Duodenal mucosa (tissue), 2 donors: ENCODE data around the gene NRXN3.

Experiments used
- H3K27ac ChIP-seq: one replicate; pipeline ENCODE4 v1.7.0; 2013; ENCODE audit warnings: low read depth, low read length
- H3K27me3 ChIP-seq, 2 donors: one replicate each; pipeline ENCODE4 v1.7.0; 2013; ENCODE audit warnings: low read length in 2 of 2, control low read depth in 1 of 2; ENCODE audit not compliant: insufficient read depth in 2 of 2, control insufficient read depth in 1 of 2
- H3K36me3 ChIP-seq, 2 donors: one replicate each; pipeline ENCODE4 v1.7.0; 2013; ENCODE audit warnings: low read length in 2 of 2, control low read depth in 1 of 2; ENCODE audit not compliant: insufficient read depth in 2 of 2, control insufficient read depth in 1 of 2
- H3K4me1 ChIP-seq, 2 donors: one replicate each; pipeline ENCODE4 v1.7.0; 2013; ENCODE audit warnings: low read length in 2 of 2, control low read depth in 1 of 2; ENCODE audit not compliant: insufficient read depth in 2 of 2, control insufficient read depth in 1 of 2
- H3K4me3 ChIP-seq, 2 donors: one replicate each; pipeline ENCODE4 v1.7.0; 2013; ENCODE audit warnings: low read length in 2 of 2, low read depth in 1 of 2
- H3K9ac ChIP-seq, 2 donors: one replicate each; pipeline ENCODE4 v1.7.0; 2013; ENCODE audit warnings: low read length in 2 of 2, low read depth in 1 of 2
- H3K9me3 ChIP-seq, 2 donors: one replicate each; pipeline ENCODE4 v1.7.0; 2013; ENCODE audit warnings: low read length in 2 of 2, control low read depth in 1 of 2; ENCODE audit not compliant: control insufficient read depth in 1 of 2

NRXN3 gene

DNA sequence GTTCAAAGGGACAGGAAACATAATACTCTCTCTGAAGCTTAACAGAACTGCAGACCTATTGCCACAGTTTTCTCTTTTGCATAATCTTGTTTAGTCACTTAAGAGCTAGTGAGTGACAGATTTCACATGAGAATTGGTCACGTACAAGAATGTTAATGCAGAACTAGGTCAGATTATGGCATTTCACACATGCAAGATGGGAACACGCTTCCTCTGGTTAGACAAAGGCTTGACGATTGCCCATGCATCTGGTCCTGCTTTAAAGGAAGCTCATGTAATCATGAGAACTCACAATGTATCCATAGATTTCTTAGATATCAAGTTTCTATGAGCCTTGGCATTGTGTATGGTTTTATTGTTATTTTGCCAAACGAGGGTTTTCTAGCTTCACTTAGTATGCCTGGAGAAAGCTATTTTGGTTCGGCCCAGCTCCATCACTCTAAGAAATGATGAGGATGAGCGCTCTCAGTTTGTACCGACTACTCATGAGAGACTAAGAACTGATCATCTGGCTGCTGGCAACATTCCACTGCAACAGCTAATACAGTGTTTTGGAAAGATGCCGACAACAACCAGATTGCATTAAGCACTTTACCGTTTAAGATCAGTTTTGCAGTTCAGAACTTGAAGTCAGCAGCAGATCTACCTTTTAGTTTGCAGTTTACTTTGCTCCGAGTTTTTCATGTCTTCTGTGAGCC, 1661.2 kb downstream of the NRXN3 start:
- Histone ChIP-seq H3K27ac (no peak overlapping the region), H3K9me3 (no peaks in the 10 kb centered on the region), H3K9ac (no peak overlapping the region), H3K4me3 (no peak overlapping the region), H3K36me3 (no peaks in the 10 kb centered on the region), H3K27me3 (no peaks in the 10 kb centered on the region), H3K4me1 (no peaks in the 10 kb centered on the region)

DNA sequence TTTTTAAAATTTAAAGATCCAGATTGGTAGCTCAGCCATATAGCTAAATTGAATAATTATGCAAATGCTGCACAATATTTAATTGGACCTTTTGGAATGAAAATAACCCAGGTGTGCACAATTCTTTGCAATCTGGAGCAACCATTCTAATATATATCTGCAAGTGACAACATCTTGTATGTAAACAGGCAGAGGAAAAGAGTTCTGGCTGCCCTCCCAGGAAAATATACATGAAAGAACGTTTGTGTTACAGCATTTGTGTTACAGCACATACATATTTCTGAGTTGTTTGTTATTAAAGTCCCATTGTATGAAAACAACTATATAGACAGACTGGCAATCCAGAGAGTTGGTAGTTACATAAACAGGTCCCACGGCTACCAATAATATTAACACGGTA, 1663.6 kb downstream of the NRXN3 start:
- Histone ChIP-seq H3K4me1 (no peaks in the 10 kb centered on the region), H3K9ac (no peak overlapping the region), H3K9me3 (no peaks in the 10 kb centered on the region), H3K36me3 (no peaks in the 10 kb centered on the region), H3K4me3 (no peak overlapping the region), H3K27ac (no peak overlapping the region), H3K27me3 (no peaks in the 10 kb centered on the region)

DNA sequence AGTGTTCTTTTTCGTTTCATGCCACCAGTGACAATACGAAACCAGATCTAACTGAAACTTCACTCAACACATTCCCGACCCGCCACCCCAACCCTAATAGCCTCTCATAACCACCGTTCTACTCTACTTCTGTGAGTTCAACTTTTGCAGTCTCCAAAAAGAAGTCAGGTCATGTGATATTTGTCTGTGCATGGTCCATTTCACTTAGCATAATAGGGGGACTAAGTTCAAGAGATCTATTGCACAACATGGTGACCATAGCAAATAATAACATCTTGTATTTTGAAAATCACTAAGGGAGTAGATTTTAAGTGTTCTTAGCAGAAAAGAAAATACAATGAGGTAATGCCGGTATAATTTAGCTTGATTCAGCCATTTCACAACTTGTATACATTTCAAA, 1664.7 kb downstream of the NRXN3 start:
- Histone ChIP-seq H3K4me1 (no peaks in the 10 kb centered on the region), H3K36me3 (no peaks in the 10 kb centered on the region), H3K9ac (no peak overlapping the region), H3K27ac (no peak overlapping the region), H3K4me3 (no peak overlapping the region), H3K27me3 (no peaks in the 10 kb centered on the region), H3K9me3 (no peaks in the 10 kb centered on the region)

DNA sequence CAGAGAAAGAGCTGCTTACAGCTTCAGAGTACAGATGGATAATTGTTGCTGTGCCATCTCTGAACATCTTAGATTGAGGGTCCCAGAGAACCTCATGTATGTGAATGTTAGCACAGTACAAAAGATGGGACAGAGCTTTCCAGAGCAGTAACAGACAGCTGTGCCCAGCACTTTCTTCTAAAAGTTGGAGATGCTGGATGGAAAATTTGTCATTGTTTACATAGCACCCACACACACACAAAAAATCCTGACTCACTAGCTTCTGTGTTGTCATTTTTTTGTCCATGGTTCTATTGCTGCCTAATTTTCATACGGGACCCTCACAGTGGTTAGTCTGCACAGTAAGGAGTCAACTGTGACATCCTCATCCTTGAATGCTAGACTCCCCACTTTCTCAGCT, 1666.4 kb downstream of the NRXN3 start:
- Histone ChIP-seq H3K4me1 (no peaks in the 10 kb centered on the region), H3K9ac (no peak overlapping the region), H3K4me3 (no peak overlapping the region), H3K27ac (no peak overlapping the region), H3K9me3 (no peaks in the 10 kb centered on the region), H3K27me3 (no peaks in the 10 kb centered on the region), H3K36me3 (no peaks in the 10 kb centered on the region)

DNA sequence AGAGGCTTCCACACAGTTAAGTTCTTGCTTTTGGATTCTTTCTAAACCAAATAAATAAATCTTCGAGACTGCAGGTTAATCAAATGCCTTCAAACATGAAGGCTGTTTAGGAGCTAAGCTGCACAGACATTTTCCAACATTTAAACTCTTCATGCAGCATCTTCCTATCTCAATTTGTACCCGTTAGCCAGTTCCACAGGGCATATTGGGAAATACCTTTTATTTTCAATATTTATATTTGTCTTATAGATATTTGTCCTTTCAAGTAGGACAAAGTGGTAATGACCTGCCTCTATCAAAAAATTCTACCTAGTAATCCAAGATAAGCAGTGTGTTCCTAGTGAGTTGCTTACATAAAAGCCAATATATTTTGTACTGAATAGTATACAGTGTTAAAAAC, 1667.5 kb downstream of the NRXN3 start:
- H3K9me3 ChIP-seq: no peaks in the 10 kb centered on the region
- no peaks in the 10 kb centered on the region for H3K36me3 ChIP-seq
- no peak overlapping the region for H3K27ac ChIP-seq
- H3K27me3 ChIP-seq: no peaks in the 10 kb centered on the region
- H3K4me1 ChIP-seq: no peaks in the 10 kb centered on the region
- H3K9ac ChIP-seq: no peak overlapping the region
- no peak overlapping the region for H3K4me3 ChIP-seq

DNA sequence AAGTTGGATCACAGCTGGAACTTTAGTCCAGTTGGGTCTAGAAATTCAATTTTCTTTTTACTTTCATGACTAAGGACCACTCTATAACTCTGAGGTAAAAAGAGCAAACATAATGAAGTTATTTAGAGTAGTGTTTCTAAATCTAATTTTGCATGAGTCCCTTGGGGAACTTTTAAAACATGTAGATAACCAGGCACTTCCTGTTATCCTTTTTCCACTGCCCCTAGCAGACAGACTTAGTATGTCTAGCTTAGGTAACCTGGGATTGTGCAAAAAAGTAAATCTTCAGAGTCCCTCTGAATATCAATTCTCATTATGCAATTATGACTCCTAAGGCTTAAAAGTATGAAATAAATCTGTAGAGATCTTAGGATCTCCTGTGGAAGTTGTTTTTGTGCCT, 1669.9 kb downstream of the NRXN3 start:
- H3K27ac ChIP-seq: no peak overlapping the region
- no peaks in the 10 kb centered on the region for H3K27me3 ChIP-seq
- no peaks in the 10 kb centered on the region for H3K9me3 ChIP-seq
- no peaks in the 10 kb centered on the region for H3K36me3 ChIP-seq
- no peak overlapping the region for H3K9ac ChIP-seq
- H3K4me3 ChIP-seq: no peak overlapping the region
- H3K4me1 ChIP-seq: no peaks in the 10 kb centered on the region

DNA sequence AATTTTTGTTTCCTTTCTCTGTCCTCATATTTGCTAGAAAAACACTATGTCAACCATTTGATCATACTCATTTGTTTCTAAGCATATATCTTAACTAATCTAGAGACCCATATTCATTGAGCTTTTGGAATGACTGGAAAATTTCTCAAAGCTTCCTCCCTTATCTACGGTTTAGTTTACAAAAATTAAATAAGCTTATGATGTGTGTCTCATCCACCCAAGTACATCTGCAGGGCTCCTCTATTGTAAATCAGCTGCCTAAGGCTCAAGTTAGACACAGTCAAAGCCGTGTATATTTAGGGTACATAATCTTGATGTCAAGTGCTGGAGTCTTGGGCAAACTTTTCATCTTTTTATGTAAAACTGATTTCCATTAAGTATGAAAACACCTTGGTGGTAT, 1670.7 kb downstream of the NRXN3 start:
- Histone ChIP-seq H3K36me3 (no peaks in the 10 kb centered on the region), H3K27me3 (no peaks in the 10 kb centered on the region), H3K27ac (no peak overlapping the region), H3K9me3 (no peaks in the 10 kb centered on the region), H3K4me1 (no peaks in the 10 kb centered on the region), H3K9ac (no peak overlapping the region), H3K4me3 (no peak overlapping the region)

DNA sequence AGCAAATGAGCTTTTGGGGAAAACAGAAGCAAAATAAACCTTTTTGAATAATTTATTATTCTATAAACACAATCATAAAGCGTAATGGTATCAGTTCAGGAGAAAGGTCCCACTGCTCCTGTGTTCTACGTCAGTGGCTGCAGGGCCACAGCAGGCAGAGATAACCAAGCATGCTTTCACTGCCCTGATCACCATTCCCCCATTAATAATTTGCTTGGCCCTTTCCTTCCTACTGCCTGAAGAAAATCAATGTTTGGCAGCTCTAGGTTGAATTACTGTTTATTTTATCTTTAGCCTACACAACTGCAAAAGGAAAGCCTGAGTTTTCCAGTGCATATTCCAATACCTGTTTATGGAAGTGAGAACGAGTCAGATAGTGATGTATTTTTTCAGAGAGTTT, 1671.3 kb downstream of the NRXN3 start:
- H3K4me3 ChIP-seq: no peak overlapping the region

DNA sequence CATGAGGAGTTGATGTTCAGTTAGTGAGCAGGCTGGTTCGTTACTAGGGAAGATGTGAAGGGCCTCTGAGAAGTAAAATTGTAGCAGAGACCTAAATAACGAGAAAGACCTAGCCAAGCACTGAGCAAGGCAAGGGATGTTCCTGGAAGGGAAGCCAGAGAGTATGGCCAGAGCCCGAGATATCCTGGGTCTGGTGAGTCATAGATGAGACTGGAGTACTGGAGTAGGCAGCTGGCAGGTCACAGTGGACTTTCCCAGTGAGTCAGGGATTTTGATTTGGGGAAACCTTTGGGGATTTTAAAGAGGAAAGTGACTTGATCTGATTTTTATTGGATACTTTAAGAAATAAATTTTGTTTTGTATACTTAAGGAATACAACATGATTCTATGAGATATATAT, 1672.1 kb downstream of the NRXN3 start:
- Histone ChIP-seq H3K36me3 (no peaks in the 10 kb centered on the region), H3K9ac (no peak overlapping the region), H3K4me3 (no peak overlapping the region), H3K27me3 (no peaks in the 10 kb centered on the region), H3K9me3 (no peaks in the 10 kb centered on the region), H3K27ac (no peak overlapping the region), H3K4me1 (no peaks in the 10 kb centered on the region)

More for the DNA sequence above, 1671.3 kb downstream of the NRXN3 start:
- Histone ChIP-seq H3K4me1 (no peaks in the 10 kb centered on the region), H3K36me3 (no peaks in the 10 kb centered on the region), H3K9me3 (no peaks in the 10 kb centered on the region), H3K27ac (no peak overlapping the region), H3K27me3 (no peaks in the 10 kb centered on the region), H3K9ac (no peak overlapping the region)

DNA sequence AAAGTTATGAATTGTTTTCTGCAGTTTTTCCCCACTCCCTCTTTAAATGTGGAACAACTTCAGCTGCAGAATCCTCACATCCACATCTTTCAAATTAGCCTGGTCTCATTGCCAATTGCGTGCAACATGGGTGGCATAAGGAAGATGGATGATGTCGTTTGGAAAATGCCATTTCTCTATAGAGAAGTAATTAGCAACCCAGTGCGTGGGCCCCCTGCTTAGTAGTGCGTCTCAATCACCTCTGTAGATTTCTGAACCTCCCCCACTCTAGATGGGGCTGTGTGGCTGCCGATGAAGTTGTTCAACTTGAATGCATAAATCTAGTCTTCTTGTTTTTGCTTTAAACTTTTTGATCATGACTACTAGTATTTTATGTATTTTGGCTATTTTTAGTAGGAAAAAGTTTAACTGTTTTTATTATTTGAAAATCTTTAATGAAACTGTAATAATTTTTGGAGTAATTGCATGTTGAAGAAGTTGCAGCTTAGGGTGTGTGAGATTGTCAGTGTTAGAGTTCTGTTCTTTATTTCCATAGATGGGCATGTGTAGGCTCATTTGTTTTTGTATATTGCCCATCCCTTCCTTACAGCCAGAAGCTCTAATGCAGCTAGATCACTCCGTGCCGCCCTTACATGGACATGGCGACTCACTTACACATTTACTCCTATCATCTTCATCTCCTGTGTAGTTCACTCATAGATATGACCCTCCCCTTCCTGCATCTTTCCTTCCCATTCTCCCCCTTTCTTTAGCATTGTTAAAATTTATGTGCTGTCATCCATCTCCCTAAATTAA, 1683.0 kb downstream of the NRXN3 start:
- Histone ChIP-seq H3K4me1 (no peaks in the 10 kb centered on the region), H3K27ac (no peak overlapping the region), H3K36me3 (no peaks in the 10 kb centered on the region), H3K4me3 (no peak overlapping the region), H3K9me3 (no peaks in the 10 kb centered on the region), H3K9ac (no peak overlapping the region), H3K27me3 (no peaks in the 10 kb centered on the region)
